Neural cell (in vitro differentiated cells): ENCODE data around the gene CLPX.

Experiments
- CTCF ChIP-seq: fragments of 450-650 bp; IDR thresholded peaks from 2 replicates; pipeline ENCODE4 v1.5.1; 2014; ENCODE audit warnings: antibody characterized with exemption, mild to moderate bottlenecking, moderate library complexity; ENCODE audit not compliant: poor library complexity, severe bottlenecking
- EP300 ChIP-seq: fragments of 450-650 bp; conservative IDR thresholded peaks from 2 replicates; pipeline ENCODE4 v1.6.1; 2014; ENCODE audit warnings: antibody characterized with exemption, mild to moderate bottlenecking, moderate library complexity; ENCODE audit not compliant: poor library complexity, severe bottlenecking
- EZH2 ChIP-seq: fragments of 200-600, 300-800 bp; shearing (Covaris generic), sonication (generic); IDR thresholded peaks from 2 replicates; pipeline ENCODE4 v1.6.1; 2014; ENCODE audit warnings: antibody characterized with exemption, low read length, borderline replicate concordance, mild to moderate bottlenecking; ENCODE audit not compliant: insufficient read depth, poor library complexity, severe bottlenecking
- POLR2AphosphoS5 ChIP-seq: IDR thresholded peaks from 2 replicates; pipeline ENCODE4 v1.6.1; 2012
- RAD21 ChIP-seq: fragments of 450-650 bp; conservative IDR thresholded peaks from 2 replicates; pipeline ENCODE4 v1.6.1; 2014; ENCODE audit warnings: antibody characterized with exemption, mild to moderate bottlenecking, moderate library complexity
- TF ChIP-seq, protein P1 (sequence below): IDR thresholded peaks from 2 replicates; pipeline ENCODE4 v1.6.1; 2012; ENCODE audit warnings: borderline replicate concordance

- TF ChIP-seq CTCF (no peak), RAD21 (no peak), POLR2AphosphoS5 (no peak), EZH2 (no peak), EP300 (no peak)
- TF ChIP-seq, protein P1, sequence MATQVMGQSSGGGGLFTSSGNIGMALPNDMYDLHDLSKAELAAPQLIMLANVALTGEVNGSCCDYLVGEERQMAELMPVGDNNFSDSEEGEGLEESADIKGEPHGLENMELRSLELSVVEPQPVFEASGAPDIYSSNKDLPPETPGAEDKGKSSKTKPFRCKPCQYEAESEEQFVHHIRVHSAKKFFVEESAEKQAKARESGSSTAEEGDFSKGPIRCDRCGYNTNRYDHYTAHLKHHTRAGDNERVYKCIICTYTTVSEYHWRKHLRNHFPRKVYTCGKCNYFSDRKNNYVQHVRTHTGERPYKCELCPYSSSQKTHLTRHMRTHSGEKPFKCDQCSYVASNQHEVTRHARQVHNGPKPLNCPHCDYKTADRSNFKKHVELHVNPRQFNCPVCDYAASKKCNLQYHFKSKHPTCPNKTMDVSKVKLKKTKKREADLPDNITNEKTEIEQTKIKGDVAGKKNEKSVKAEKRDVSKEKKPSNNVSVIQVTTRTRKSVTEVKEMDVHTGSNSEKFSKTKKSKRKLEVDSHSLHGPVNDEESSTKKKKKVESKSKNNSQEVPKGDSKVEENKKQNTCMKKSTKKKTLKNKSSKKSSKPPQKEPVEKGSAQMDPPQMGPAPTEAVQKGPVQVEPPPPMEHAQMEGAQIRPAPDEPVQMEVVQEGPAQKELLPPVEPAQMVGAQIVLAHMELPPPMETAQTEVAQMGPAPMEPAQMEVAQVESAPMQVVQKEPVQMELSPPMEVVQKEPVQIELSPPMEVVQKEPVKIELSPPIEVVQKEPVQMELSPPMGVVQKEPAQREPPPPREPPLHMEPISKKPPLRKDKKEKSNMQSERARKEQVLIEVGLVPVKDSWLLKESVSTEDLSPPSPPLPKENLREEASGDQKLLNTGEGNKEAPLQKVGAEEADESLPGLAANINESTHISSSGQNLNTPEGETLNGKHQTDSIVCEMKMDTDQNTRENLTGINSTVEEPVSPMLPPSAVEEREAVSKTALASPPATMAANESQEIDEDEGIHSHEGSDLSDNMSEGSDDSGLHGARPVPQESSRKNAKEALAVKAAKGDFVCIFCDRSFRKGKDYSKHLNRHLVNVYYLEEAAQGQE: no peak
Observed at GRCh38 chr15:65204931-65205660, 20.0 kb upstream of the CLPX start.
